Stimulated activated CD8-positive, alpha-beta memory T cell treated with anti-CD3 and anti-CD28 coated beads, Interleukin-2, amount 100 ng/mL, for 48 hours (primary cell): ENCODE measurements around the gene XPO6.

ENCODE experiments used
- DNase-seq, 2 donors: peaks; one replicate each; pipeline ENCODE4 v3.0.0-alpha.2; 2020; ENCODE audit warnings: low read depth in 2 of 2

Gene XPO6

DNA sequence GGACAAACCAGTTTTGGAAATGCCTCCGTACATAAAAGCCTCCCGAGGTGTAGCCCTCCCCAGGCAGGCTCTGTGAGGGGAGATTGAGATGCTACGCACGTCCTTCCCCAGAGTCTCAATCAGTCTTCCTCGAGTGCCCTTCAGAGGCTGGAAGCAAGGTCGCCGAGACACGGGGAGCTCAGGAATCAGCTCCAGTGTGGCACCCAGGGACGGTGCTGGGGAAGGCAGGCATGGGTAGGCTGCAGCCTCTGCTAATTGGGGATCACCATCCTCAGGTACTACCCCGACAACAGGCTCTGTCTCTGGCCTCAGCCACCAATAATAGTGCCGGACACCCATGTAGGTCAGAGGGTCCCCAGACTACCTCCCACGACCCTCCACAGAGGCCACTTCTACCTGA is 120.1 kb downstream of the XPO6 start:
- no peak for DNase-seq

GRCh38 chr16:28090646-28091377 is 121.0 kb downstream of the XPO6 start:
- DNase-seq, result no peak

- DNase-seq, result no peak
These were observed 121.8 kb downstream of the XPO6 start for GRCh38 chr16:28089992-28090365.

DNA sequence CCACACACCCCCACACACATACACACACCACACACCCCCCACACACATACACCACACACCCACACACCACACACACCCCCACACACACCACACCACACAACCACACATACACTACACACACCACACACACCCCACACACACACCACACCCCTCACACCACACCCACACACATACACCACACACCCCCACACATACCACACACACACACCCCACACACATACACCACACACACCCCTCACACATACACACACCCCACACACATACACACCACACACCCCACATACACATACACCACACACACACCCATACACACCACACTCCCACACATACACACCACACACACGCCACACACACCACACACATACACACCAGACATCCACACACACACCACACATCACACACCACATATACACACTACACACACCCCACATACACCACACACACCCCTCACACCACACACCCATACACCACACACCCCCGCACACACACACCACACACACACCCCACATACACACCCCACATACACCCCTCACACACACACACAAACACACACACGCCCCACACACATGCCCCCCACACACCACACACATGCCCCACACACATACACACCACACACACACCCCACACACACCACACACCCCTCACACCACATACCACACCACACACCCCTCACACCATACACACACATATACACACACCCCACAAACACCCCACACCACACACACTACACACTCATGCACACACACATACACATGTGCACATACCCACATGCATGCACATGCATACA is 122.4 kb downstream of the XPO6 start:
- no peak for DNase-seq

DNA sequence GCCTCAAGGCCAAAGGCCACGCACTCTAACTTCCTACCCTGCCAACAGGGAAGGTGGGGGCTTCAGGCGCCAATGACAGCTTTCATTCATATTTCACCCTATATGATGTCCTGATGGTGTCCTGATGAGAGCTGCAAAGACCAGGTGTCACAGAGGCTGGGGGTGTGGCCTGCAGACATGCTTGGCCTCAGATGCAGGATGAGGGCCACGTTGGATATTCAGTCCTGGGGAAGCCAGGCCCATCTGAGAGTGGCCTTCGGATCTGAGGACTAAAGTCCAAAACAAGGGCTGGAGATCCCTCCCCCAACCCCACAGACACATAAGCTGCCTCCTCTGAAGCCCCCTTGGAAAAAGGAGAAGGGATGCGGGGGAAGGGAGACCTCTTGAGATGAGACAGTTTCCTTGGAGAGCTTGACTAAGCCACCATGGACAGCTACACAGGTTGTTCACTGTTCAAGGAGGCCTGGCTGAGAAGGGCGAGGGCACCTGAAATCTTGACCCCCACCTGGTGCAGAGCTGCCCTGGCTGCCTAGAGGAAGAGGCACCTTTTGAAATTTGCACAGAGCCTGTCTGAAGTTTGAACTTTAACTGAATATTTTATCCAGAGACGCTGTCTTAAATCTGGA is 124.0 kb downstream of the XPO6 start:
- no peak for DNase-seq

- no peak for DNase-seq
These were observed 124.6 kb downstream of the XPO6 start for GRCh38 chr16:28087140-28087660.

DNA sequence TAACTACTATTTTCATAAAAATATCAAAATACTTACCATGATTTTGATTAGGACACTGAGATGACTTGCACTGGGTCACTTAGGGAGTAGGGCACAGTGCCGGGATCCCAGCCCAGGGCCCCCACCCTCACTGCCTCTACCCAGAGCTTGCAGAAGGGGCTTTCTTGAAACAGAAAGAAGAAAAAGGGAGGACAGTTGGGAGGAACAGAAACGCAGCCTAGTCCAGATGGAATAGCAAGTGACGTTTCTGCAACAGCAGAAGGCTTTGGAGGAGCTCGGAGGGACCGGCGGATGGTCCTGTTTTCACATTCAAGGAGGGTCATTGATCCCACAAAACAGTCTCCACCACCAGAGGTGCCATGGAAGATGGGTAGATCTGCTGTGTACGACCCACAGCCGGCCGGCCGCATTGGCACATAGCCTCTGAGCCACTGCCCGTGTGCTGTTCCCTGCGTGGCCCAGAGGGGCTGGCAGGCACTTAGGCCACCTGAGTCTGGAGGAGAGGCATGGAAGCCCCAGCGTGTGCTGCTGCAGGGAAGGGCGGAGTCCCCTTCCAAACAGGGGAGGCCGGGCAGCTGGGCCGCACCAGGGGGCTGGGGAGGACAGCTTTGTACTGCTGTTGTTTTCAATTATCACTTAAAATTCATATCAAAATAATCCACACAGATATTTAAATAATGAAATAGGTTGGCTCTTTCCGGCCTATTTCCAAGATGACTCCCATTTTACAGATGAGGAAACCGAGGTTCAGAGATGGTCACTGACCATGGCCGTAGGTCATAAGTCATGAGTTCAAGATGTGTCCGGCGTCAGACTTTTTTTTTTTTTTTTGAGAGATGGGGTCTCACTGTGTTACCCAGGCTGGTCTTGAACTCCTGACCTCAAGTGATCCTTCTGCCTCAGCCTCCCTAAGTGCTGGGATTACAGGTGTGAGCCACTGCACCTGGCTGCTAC is 125.3 kb downstream of the XPO6 start:
- no peak for DNase-seq

GRCh38 chr16:28085389-28086171 is 126.2 kb downstream of the XPO6 start:
- no peak for DNase-seq

DNA sequence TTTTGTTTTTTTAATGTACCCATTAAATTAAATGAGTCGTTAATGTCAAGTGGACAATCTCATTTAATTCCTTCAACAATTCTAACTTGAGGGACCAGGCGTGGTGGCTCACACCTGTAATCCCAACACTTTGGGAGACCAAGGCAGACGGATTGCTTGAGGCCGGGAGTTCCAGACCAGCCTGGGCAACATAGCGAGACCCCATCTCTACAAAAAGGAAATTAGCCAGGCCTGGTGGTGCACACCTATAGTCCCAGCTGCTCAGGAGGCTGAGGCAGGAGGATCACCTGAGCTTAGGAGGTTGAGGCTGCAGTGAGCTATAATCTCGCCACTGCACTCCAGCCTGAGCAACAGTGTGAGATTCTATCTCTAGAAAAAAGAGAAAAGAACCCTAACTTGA is 127.6 kb downstream of the XPO6 start:
- DNase-seq, result no peak

GRCh38 chr16:28082624-28083023 is 129.1 kb downstream of the XPO6 start:
- DNase-seq, result no peak

- no peak for DNase-seq
These were observed 130.3 kb downstream of the XPO6 start for GRCh38 chr16:28081391-28081968.

DNA sequence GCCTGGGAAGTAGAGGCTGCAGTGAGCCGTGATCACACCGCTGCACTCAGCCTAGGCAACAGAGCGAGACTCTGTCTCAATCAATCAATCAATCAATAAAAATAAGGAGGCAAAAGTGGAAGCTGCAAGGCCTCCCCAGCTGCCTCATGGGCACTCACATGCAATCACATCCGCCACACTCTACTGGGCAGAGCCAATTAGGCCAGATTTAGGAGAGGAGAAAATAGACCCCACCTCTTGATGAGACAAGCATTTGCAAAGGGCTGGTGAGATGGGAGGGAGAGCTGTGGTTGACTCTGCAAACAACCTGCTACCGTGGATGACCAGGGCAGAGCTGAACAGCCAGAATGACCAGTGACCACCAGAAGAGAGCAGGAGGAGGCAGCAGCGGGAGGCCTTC is 133.5 kb downstream of the XPO6 start:
- DNase-seq, result no peak

DNA sequence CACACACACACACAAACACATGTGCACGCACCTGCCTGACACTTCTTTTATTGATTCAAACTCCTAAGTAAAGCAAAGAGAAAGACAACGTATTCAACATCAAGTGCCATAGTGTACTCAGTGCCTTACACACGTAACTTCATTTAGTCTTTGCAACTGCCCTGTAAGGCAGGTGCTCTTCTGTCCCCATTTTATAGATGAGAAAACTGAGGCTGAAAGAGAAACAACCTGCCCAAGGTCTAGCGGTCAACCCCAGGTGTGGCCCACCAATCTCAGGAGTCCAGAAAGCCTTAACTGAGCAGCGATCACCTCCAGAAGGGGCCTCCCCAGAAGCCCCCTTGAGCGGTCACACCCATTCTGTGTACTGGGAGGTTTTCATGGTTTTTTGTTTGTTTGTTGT is 137.9 kb downstream of the XPO6 start:
- no peak for DNase-seq

GRCh38 chr16:28072087-28072486 is 139.7 kb downstream of the XPO6 start:
- no peak for DNase-seq

GRCh38 chr16:28069971-28070794 is 141.6 kb downstream of the XPO6 start:
- no peak for DNase-seq

DNA sequence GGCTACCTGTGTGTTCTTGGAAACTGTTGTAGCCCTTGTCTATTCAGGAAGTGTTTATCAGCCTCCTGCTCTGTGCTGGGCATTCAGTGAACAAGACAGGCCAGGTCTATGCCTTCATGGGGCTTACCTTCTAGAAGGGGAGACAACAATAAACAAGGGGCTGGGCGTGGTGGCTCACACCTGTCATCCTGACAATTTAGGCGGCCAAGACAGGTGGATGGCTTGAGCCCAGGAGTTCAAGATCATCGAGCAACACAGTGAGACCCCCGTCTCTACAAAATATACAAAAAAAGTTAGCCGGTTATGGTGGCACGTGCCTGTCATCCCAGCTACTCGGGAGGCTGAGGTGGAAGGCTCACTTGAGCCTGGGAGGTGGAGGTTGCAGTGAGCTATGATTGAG is 142.8 kb downstream of the XPO6 start:
- DNase-seq, result no peak

GRCh38 chr16:28067604-28068379 is 144.0 kb downstream of the XPO6 start:
- DNase-seq, result no peak

GRCh38 chr16:28064706-28065249 is 147.0 kb downstream of the XPO6 start:
- DNase-seq, result no peak
